GM21786 (cell line): ENCODE measurements around the gene PBX3.

ENCODE experiments used
- ATAC-seq: cut with Tn5 transposase; IDR thresholded peaks from one replicate; pipeline ENCODE4 v1.9.1; 2021; ENCODE audit not compliant: unreplicated experiment

Gene PBX3

GRCh38 chr9:125990186-125990792 lies 243.1 kb downstream of the PBX3 start:
- no peak for ATAC-seq

GRCh38 chr9:125990793-125991220 lies 243.6 kb downstream of the PBX3 start:
- ATAC-seq: no peak

GRCh38 chr9:125991886-125992529 lies 244.8 kb downstream of the PBX3 start:
- no peak for ATAC-seq

GRCh38 chr9:125992557-125992956 lies 245.4 kb downstream of the PBX3 start:
- no peak for ATAC-seq

- no peak for ATAC-seq
Measured at GRCh38 chr9:125993466-125993865, 246.3 kb downstream of the PBX3 start.

- ATAC-seq: no peak
Measured at GRCh38 chr9:125994066-125994943, 247.1 kb downstream of the PBX3 start.

- ATAC-seq: no peak
Measured at GRCh38 chr9:125995006-125995405, 247.8 kb downstream of the PBX3 start.

GRCh38 chr9:125995706-125996105 lies 248.5 kb downstream of the PBX3 start:
- ATAC-seq: no peak

GRCh38 chr9:125996791-125997190 lies 249.6 kb downstream of the PBX3 start:
- no peak for ATAC-seq

GRCh38 chr9:125997196-125997823 lies 250.1 kb downstream of the PBX3 start:
- no peak for ATAC-seq

GRCh38 chr9:125998837-125999503 lies 251.8 kb downstream of the PBX3 start:
- no peak for ATAC-seq

- no peak for ATAC-seq
Measured at GRCh38 chr9:125999504-125999881, 252.3 kb downstream of the PBX3 start.

GRCh38 chr9:126000256-126000655 lies 253.1 kb downstream of the PBX3 start:
- ATAC-seq: no peak

GRCh38 chr9:126000731-126001580 lies 253.8 kb downstream of the PBX3 start:
- ATAC-seq: no peak

GRCh38 chr9:126001581-126002225 lies 254.5 kb downstream of the PBX3 start:
- no peak for ATAC-seq

GRCh38 chr9:126002476-126003350 lies 255.5 kb downstream of the PBX3 start:
- no peak for ATAC-seq

GRCh38 chr9:126009047-126009446 lies 261.9 kb downstream of the PBX3 start:
- ATAC-seq: no peak

- ATAC-seq: no peak
Measured at GRCh38 chr9:126014726-126015125, 267.6 kb downstream of the PBX3 start.

- ATAC-seq: no peak
Measured at GRCh38 chr9:126015424-126015823, 268.3 kb downstream of the PBX3 start.
